ENCODE data around the gene XPR1.

Gene XPR1

DNA sequence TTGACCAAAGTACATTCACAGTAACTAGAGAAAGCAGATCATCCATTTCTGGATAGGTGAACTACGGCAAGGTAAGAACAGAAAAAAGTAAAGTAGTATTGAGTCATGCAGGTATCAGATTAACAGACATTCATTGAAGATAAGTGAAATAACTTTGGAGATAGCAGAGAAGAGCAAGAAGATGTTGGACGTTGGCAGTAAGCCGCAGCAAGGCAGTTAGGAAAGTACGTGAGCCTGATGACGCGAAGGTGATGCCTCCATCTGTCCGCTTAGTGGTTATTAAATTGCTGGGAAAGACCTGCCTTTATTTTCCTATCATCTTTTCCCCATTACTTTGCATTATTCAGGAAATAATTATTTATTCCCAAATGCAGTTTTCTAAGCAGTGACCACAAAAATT is 256.0 kb downstream of the XPR1 start:
- DNase-seq (ENCODE audit: low spot score) = no peak

DNA sequence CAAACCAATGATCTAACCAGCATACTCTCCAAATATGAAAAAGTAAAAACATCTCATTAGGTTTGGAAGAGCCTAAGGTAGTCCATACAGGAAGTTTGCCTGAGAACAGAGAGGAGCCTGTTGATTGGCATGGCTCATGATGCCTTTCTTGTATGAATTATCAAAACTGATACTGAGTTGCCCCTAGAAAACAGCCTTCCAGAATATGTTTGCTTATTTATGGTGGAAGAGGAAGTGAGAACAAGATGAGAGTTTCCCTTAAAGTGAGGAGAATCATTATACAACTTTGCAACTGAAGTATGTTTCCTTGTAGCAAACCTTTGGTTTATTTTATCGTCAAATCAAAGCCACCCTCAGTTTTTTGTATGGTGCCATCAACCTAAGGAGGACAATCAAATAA is 257.0 kb downstream of the XPR1 start:
- no peak for DNase-seq (ENCODE audit: low spot score)

DNA sequence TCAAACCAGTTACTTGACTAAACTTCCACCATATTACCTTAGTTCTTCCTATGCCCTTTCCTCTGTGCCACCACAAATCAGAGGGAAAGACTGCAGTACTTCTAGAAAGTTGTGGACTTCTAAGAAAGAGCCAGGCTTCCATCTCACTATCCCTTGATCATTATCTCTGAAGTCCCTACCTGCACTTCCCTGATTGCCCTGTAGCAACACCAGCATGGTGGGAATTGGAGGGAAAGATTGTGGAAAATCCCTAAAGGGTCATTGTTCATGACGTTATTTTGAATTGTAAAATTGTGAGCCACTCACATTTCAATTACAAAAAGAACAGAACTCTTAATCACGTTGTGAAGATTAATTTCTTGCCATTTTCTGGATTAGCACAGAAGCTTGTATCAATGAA is 257.5 kb downstream of the XPR1 start:
- no peak for DNase-seq (ENCODE audit: low spot score)

DNA sequence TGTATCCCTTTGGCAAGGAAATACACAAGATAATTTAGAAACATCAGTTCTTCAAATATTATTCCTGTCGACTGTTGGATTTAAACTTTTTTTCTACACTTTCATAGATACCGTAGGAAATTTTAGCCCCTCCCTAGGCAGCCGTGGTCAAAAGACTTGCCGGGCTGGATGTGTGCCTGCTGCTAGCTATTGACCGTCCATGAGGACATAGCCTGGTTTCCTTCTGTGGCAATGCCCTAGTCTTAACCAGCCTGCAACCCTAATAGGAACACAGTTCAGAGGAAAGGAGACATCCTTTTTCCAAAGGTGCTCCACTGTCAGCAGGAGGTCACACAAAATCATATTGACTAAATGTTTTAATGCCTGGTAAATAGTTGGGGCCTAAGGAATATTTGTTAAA is 260.4 kb downstream of the XPR1 start:
- no peak for DNase-seq (ENCODE audit: low spot score)

DNA sequence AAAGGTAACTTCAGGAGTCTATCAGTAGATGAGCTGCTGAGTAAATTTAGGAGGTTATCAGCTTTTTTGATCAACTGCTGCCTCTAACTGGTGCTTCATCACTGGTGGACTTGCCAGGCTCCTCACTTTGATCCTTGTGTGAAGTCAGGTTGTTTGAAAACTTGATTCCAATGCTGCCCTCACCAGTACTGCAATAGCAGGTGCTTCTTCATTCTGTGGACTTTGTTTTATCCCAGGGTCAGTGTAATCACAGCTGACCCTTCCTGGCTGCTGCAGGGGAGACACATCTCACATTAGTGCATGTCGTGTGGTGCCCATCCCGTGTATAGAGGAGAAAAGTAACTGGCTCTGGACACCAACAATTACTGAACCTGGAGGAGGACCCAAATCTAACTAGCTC is 260.9 kb downstream of the XPR1 start:
- no peak for DNase-seq (ENCODE audit: low spot score)

DNA sequence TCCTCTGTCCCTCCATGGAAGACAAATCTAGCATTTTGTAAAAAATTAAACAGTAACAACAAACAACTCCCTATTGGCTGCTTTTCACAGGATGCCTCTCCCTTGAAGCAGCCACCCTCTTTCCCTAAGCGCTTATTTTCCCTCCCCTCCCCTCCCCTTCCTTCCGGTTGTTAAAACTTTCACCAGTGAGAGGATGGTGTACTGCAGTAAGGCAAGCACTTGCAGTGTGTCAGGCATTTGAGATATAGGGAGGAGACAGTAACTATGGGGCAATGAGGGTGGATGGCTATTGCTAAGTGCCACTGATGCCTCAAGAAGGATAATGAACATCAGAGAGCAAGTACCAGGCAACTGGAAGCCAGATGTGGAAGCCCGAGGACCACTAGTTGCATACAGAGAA is 261.8 kb downstream of the XPR1 start:
- DNase-seq (ENCODE audit: low spot score) = no peak

DNA sequence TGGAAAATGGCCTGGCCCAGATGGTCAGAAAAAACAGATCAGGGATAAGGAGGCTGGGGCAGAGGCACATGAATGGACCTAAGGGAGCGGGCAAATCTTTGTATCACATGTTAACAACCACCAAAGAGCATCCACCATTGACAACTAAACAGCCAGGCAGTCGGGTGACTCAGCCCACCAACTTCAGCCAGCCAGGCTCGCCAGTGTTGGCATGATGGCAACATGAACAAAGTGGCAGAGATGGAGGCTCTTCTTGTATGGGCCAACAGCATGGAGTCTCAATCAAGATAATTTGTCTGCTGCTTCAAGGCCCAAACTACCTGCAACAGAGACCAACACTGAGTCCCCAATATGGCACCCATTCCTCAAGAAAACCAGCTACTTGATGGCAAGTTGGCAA is 264.3 kb downstream of the XPR1 start:
- DNase-seq (ENCODE audit: low spot score) = no peak

DNA sequence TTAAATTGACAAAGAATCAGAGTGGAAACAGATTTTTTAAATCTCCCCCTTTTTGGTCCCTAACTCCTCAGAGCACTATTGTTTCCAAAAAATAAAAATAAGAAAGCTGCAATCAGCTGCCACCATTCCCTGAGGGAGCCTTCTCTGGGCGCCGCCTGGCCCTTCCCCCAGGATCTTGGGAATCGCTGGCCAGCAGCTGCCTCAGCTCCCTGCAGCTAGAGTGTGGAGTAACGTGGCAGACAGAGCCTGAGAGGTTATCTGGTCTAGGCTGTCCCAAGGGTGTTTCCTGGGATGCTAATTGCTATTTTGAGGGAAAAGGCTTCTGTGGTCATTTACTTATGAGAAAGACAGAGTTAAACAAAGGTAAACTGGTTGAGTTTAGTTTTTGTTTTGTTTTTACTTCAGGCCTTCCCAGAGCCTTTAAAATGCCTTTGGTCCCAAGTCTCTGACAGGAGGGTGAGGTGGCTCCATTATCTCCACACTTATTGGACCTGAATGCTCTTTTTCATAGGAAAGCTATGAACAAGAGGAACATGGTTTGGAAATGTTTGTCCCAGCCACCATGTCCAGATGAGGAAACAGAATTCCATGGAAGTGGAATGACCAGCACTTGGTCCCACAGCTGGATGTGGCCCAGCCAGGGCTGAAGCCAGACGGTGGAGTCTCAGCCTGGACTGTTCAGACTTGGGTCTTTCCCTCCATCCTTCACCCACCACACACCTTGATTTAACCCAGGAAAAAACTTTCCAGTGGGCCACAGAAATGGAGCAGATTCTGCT is 266.8 kb downstream of the XPR1 start:
- no peak for DNase-seq (ENCODE audit: low spot score)

DNA sequence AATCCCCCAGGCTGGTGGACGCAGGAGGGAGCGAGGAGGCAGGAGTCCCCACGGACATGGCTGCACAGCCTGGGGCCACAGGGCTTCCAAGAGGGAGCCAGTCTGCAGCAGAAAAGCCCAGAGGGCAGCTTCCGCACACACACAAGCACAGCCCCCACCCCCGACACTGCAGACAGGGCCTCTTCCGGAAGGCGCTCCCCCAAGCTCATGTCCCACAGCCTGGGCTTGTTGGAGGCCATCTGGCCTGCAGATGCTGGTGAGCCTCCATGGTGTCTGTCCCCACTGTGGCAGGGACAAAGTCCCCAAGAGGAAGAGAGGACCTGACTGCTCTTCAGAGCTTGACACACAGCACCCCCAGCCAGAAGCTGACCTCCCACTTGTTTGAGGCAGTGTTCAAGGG is 267.4 kb downstream of the XPR1 start:
- DNase-seq (ENCODE audit: low spot score) = no peak

DNA sequence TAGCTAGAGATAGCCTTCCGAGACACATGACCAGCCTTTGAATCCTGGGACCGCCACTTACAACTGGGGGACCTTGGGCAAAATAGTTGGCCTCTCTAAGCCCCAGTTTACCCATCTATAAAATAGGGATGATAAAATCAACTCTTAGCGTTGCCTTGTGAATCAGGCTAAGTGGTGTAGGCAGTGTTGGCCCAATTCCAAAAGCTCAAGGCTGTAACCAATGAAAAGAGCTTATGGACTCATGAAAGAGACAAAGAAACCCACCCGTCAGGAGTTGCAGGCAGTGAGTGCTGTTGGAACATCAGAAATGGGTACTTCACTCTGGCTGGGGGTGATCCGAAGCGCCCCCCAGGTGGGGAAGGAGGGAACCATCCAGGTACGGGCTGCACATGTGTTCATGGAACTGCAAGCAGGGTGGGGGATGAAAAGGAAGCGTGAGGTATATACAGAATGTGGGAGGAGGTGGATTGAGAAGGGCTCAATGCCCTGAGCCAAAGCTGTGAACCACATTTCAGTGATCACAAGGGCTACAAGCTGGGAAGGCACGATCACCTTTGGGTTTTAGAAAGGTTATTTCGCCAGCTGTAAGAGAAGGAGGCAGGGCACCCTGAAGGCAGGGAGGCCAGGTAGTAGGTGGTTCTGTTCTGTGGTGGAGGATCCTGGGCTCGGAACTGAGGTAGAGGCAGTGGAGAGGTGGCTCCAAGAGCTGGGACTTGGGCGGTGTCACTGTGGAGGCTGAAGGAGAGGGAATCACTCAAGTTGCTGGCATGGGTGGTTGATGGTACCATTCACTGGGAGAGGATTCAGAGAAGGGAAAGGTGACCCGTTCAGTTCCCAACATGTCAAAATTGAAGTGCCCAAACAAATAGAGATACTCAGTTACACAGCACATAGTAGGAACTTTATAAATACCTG is 269.5 kb downstream of the XPR1 start:
- DNase-seq (ENCODE audit: low spot score) = no peak

DNA sequence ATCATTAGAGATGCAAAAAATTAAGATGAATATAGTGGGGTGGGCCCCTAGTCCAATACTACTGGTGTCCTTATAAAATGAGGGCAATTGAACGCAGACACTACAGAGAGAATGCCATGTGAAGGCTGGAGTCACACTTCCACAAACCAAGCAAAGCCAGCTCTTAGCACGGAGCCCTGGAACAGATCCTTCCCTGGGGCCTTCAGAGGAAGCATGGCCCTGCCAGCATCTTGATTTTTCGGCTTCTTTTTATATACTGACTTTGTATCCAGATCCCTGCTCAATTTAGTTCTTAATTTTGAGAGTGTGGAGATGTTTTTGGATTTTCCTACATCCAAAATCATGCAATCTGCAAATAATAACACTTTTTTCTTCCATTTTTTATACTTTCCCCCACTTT is 270.7 kb downstream of the XPR1 start:
- no peak for DNase-seq (ENCODE audit: low spot score)

DNA sequence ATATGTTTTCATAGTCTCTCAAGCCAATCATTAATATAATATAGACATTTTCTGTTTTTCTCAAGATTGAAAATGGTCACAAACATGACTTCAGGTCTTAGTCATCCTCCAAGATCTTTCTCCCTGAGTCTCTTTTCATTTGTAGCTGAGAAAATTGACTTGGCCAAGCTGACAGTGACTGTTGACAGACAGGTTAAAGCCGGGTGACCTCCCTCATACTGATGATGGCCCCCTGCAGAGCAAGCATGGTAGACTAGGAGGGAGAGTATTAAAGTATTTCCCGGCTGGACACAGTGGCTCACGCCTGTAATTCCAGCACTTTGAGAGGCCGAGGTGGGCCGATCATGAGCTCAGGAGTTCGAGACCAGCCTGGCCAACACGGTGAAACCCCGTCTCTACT is 274.1 kb downstream of the XPR1 start:
- no peak for DNase-seq (ENCODE audit: low spot score)

DNA sequence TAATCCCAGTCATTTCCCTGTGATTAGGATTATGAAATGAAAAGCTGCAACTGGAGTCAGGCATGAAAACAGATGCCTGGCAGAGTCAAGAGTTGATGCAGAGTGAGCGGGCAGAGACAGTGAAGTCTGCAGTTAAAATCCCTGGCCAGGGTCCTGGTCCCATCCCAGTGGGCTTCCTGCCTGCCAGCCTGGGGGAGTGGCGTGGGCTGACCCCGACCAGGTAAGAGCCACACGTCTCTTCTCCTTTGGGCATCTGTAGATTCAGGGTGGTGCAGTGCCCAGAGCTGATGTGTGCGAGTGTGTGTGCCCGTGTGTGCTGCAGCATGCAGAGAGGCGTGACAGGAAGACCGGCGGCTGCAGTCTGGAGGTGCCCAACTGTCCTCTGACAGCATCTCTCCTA is 274.7 kb downstream of the XPR1 start:
- no peak for DNase-seq (ENCODE audit: low spot score)

DNA sequence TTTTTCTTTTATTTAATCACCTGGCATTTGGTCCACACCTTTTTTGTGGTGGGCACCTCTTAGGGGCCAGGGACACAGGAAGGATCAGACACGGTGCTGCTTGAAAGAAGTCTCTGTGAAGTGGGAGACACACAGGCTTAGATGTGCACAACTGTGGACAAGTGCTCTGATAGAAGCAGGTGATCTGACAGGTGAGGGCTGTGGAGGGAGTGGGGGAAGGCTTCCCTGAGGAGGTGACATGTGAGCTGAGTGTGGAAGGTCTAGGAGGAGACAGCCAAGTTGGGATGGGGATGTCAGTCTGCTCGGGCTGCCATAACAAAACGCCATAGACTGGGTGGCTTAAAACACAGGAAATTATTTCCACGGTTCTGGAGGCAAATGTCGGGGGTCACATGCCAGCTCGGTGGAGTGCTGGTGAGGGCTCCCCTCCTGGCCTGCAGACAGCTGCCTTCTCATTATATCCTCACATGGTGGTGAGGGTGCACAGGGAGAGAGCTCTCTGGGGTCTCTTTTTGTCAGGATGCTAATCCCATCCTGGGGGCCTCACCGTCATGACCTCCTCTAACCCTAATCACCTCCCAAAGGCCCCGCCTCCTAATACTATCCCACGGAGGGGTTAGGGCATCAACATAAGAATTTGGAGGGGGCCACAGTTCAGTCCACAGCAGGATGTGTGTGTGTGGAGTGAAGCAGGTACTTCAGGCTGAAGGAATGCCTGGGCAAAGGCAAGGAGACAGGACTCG is 275.7 kb downstream of the XPR1 start:
- no peak for DNase-seq (ENCODE audit: low spot score)

DNA sequence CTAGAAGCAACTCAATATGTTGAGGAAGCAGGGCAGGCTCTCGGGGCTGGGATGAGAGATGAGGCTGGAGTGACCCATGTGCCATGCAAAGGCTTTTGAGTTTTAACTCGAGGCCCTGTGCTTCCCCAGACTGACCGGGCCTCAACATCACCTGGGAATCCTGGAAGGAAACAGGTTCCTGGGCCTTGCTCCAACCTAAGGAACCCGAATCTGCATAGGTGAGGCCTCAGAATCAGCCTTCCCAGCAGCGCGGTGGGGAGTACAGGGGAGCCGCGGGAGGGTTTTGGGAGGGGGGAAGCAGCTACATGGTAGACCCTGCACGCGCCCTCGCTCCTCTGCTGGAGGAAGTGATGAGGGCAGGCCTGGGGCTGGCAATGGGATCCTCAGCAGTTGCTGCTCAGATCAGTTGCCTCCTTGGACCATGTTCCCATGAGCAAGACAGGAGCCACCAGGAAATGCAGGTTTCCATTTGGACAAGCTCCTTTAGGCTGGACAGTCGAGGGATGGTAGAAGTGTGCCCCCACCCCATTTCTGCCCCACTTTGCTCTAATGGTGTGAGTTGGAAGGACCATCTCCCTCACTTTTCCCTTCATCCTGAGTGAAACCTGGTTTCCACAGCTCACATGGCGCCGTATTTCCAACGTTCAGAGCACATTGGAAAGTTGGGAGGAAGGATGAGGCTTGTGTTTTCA is 276.4 kb downstream of the XPR1 start:
- DNase-seq (ENCODE audit: low spot score) = no peak

DNA sequence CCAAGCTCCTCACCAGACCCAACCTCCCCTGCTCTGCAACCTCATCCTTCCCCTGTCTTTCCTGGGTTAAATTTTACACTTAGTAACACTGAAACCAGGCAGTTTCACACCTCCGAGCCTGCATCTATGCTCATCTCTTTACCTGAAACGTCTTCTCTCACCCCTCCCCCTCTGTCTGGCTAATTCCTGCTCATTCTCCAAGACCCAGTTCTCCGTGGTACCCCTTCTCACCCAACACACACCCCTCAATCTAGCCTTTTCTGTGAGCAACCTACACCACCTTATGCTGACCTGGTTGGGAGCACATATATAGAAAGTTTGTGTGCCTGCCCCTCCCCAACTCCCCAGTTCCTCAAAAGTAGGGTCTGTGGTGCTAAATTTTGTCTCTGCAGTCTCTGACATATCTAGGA is 277.2 kb downstream of the XPR1 start:
- no peak for DNase-seq (ENCODE audit: low spot score)

DNA sequence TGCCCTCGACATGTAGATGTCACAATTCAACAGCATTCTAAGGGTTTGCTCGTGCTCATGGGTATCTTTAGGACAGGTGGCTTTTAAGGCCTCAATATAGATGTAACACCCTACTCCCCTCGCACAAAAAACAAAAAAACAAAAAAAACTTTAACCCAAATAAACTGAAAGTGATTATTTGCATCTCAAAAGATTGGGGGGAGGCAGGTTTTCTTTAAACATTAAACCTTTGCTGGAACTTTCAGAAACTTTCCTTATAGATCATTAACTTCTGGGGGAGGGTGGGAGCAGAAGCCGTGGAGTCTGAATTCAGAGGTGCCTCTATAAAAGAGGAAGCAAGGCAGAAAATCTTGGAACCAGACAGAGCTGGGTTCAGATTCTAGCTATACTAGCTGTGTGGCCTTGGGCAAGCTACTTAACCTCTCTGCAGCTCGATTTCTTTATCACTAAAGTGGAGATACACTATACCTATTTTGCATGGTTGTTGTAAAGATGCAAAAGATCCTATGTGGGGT is 277.7 kb downstream of the XPR1 start:
- no peak for DNase-seq (ENCODE audit: low spot score)

DNA sequence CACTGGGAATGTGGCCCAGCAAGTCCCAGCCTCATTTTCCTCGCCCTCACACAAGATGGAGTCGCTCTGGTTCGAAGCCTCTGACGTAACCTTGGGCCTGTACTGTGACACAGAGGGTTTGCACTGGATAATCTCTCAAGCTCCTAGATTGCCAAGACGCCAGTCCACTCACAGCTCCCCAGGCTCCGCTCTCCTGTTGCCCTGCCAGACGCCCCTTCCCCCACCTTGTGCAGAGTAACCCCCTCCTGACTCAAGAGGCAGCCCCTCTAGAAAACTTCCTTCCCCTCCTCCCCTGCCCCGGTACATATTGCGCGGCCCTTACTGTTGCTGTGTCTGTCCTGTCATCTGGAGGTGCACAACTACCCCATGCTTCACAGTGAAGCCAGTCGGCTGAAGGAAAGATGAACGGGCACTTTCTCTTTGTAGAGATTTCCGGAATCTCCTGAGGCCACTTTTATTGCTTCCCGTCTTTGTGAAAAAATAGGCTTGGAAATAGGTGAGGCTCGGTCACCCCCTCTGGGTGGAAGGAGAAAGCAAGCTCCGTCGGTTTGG is 279.9 kb downstream of the XPR1 start:
- DNase-seq (ENCODE audit: low spot score) = peak; percentile 56

DNA sequence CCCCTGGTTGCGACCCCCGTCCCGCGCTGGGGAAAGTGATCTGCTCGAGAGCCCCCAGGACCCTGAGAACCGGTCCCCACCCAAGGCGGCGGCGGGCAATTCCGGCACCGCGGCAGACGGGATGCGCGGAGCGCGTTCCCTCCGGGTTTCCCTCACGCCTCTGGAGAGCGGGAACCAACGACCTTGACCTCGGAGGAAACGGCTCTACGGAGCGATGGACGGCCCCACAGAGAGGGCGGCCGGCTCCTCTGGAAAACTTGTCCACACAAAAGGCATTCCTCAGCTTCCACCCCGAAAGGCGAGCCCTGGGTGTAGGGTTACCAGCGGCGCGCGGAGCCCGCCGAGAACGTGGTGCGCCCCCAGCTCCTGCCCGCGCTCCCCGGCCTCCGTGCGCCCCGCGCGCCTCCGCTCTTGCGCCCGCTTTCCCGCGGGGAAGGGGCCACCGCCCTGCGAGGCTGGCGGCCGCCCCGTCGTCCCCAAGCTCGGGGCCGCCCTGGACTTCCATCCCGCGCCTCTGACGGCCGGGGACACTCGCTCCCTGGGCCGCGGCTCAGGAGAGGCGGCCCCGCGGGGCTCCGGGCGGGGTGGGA is 280.5 kb downstream of the XPR1 start:
- no peak for DNase-seq (ENCODE audit: low spot score)

DNA sequence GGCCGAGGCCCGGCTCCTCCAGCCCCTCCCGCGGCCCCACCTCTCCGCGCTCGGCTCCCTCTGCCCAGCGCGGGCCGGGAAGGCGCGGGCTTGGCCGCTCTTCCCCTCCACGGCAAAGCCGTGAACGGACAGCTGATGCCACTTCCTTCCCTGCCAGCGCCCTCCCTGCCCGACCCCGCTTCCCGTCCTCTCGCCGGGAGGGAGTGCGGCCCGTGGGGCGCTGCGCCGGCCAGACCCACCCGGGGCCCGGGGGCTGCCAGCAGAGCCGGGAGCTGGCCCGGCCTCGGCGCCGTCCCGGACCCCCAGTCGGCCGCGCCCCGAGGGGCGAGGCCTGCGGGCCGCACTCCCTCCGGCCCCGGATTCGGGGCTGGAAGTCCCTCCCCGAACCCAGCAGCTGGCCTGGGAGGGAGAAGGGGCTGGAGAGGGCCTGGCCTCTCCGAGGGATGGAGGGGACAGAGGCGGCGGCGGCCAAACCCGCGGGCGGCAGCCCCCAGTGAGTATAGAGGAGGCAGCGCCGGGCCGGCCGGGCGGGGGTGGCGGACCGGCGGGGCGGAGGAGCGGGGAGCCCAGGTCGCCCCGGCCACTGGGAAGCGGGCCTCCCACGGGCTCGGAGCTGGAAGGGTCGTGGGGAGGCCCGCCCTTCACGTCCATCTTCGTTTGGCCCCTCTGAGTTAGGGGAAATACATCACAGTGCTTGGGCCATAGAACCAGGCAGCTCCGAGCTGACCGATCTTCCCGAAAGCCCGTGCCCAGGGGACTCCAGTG is 281.2 kb downstream of the XPR1 start, which contains the start of gene KIAA1614:
Gene KIAA1614 (plus strand): TSS at position 97 of the 765 bp plus-strand sequence. CDS start 347 bp downstream, at position 444.
- no peak for DNase-seq (ENCODE audit: low spot score)
